AG04450 (cell line): ENCODE measurements around the gene BIVM. TPM values are rescaled to one million over a fixed set of nuclear protein-coding genes. Genes with fewer than 3 reads are reported as not detected.

Experiments
- CTCF ChIA-PET: fragments of 300-600, 350-600 bp; formaldehyde crosslinking; extraction: SDS; loops from one replicate; lab custom pipeline; 2022; ENCODE audit warnings: antibody characterized with exemption, inconsistent platforms; lab: Charles Lee
- POLR2A ChIA-PET: fragments of 350-600 bp; formaldehyde crosslinking; extraction: SDS; loops from one replicate; lab custom pipeline; 2021; ENCODE audit warnings: antibody characterized with exemption, inconsistent platforms; lab: Yijun Ruan, JAX
- DNase-seq: peaks from one replicate; pipeline ENCODE4 v3.0.0-alpha.2; 2011; ENCODE audit warnings: low read depth, low spot score
- H3K27ac ChIP-seq: one replicate; pipeline ENCODE4 v1.5.1; 2012; ENCODE audit warnings: low read depth, low read length, control low read depth
- H3K27me3 ChIP-seq: one replicate; pipeline ENCODE4 v1.6.0; 2012; ENCODE audit warnings: low read length; ENCODE audit not compliant: control insufficient read depth, insufficient read depth
- H3K4me3 ChIP-seq: 2 replicates; pipeline ENCODE4 v1.5.1; 2011; ENCODE audit warnings: mild to moderate bottlenecking, low read depth, low read length, control low read depth
- H3K9me3 ChIP-seq: 2 replicates; pipeline ENCODE4 v1.5.1; 2012; ENCODE audit warnings: low read length; ENCODE audit not compliant: control insufficient read depth, insufficient read depth
- CTCF ChIP-seq: IDR thresholded peaks from 2 replicates; pipeline ENCODE4 v1.5.1; 2011; ENCODE audit warnings: low read depth, low read length, control low read depth, inconsistent platforms
- polyA plus RNA-seq: library from polyadenylated mRNA; depleted of rRNA; stranded (reverse); fragments of >200 nt; gene quantifications from 2 replicates; pipeline ENCODE4 v1.2.3, GENCODE V29; 2011

BIVM gene
- polyA plus RNA-seq, 1 experiment: 26.7 TPM

- H3K27ac ChIP-seq: peak overlapping the region; percentile 65
- ChIA-PET CTCF (interaction anchor here (0.7 to 2.9 kb wide), 21 partner anchors 9 to 220 kb away, joined by 3 to 17 read pairs (median 5); partner anchors contain the start of gene ERCC5), POLR2A (interaction anchor here (1.0 to 1.9 kb wide), 5 partner anchors 26 to 203 kb away, joined by 4 to 10 read pairs (median 6); partner anchors contain the start of genes ERCC5, TEX30 and TPP2)
- H3K27me3 ChIP-seq: no peaks in the 10 kb centered on the region
- TF ChIP-seq CTCF: no peak
- no peaks in the 10 kb centered on the region; the same call in 1 of the 2 replicates for H3K9me3 ChIP-seq
- peak overlapping the region; percentile 87 for H3K4me3 ChIP-seq
- no peak for DNase-seq
Observed at GRCh38 chr13:102799426-102800144, 666 bp downstream of the BIVM start.

- peak; percentile 81 for TF ChIP-seq CTCF
- H3K4me3 ChIP-seq: peak overlapping the region; percentile 87
- ChIA-PET CTCF (interaction anchor here (0.7 to 2.9 kb wide), 25 partner anchors 8 to 221 kb away, joined by 3 to 17 read pairs (median 5); partner anchors contain the start of gene ERCC5), POLR2A (interaction anchor here (0.7 to 1.9 kb wide), 6 partner anchors 25 to 204 kb away, joined by 3 to 10 read pairs (median 5); partner anchors contain the start of genes ERCC5, TEX30 and TPP2)
- no peaks in the 10 kb centered on the region; the same call in 1 of the 2 replicates for H3K9me3 ChIP-seq
- peak overlapping the region; percentile 68 for H3K27ac ChIP-seq
- H3K27me3 ChIP-seq: no peaks in the 10 kb centered on the region
- DNase-seq: peak; percentile 26
Observed at GRCh38 chr13:102800145-102801041, 1.5 kb downstream of the BIVM start.

GRCh38 chr13:102805680-102806079, 6.8 kb downstream of the BIVM start:
- POLR2A ChIA-PET: no interaction called here
- Histone ChIP-seq H3K27ac (no peak overlapping the region), H3K27me3 (no peaks in the 10 kb centered on the region), H3K4me3 (no peak overlapping the region), H3K9me3 (peaks cover 6% of the 10 kb centered on the region)
- no peak for TF ChIP-seq CTCF
- no peak for DNase-seq
- CTCF ChIA-PET: interaction anchor here (1.3 kb wide), 1 partner anchor 226 kb away, joined by 3 read pairs; no protein-coding TSS in a partner anchor

- no peaks in the 10 kb centered on the region for H3K27me3 ChIP-seq
- ChIA-PET POLR2A (no interaction called here), CTCF (interaction anchor here (0.6 to 1.5 kb wide), 3 partner anchors 10 to 34 kb away, joined by 3 read pairs; partner anchors contain the start of gene POGLUT2)
- no peak for DNase-seq
- no peak overlapping the region for H3K27ac ChIP-seq
- no peak overlapping the region for H3K4me3 ChIP-seq
- H3K9me3 ChIP-seq: peaks cover 8% of the 10 kb centered on the region
- no peak for TF ChIP-seq CTCF
Observed at GRCh38 chr13:102807699-102808098, 8.8 kb downstream of the BIVM start.
